DMS114 treated with DMSO at 0.1 percent for 48 hours (cell line): ENCODE data around the gene NUP50.
A peak's percentile ranks its signal among the peaks of the same experiment; 100 is the strongest.
"Not testable (repeated sequence)": the region's sequence is repeated elsewhere in the genome, so short reads cannot be mapped to it uniquely, and the experiment has no call there.

Source experiments
- DNase-seq: peaks from one replicate; lab custom pipeline; 2025; ENCODE audit not compliant: unreplicated experiment; lab: John Stamatoyannopoulos, UW

NUP50 gene

DNA sequence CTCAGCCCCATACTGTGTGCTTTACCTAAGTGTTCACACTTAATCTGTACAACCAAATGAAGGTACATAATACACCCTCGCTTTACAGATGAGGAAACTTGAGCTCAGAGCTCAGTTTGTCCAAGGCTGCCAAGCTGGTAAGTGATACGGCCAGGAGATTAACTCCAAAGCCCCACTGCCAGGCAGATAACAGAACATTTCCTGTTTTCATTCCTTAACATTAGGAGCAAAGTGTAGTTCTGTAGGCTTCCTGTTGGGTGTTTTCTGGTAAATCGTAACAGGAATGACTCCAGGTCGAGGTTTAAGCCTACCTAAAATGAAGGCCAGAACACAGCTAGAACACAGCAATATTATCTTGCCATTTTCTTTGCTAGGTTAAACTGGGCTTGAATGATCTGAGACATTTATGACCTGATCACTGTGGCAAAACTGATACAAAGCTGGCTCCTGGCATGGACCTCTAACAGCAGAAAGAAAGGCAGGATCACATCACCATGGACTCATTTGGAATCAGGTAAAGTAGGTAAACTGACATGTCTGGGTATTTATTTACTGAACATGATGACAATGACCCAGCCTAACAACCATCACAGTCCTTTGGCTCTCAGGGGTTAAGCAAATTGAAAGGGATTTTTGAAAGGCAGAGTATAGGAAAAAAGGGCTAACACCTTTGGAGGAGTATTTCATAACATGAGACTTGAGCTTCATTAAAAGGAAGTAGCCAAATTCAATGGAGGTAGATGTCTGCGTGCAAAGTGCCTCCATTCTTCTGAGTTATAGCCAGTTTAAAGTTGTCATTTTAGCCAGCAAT is 3.9 kb upstream of the NUP50 start:
- no peak for DNase-seq

GRCh38 chr22:45162531-45162930 is 1.2 kb upstream of the NUP50 start:
- no peak for DNase-seq

- DNase-seq, result no peak
These were observed 650 bp upstream of the NUP50 start for GRCh38 chr22:45163099-45163450.

GRCh38 chr22:45164270-45165088 is 754 bp downstream of the NUP50 start:
- DNase-seq, result peak; percentile 10

GRCh38 chr22:45166932-45167331 is 3.2 kb downstream of the NUP50 start:
- DNase-seq, result no peak

- DNase-seq, result no peak
These were observed 6.1 kb downstream of the NUP50 start for GRCh38 chr22:45169591-45170466.

GRCh38 chr22:45171830-45172229 is 8.1 kb downstream of the NUP50 start:
- no peak for DNase-seq

DNA sequence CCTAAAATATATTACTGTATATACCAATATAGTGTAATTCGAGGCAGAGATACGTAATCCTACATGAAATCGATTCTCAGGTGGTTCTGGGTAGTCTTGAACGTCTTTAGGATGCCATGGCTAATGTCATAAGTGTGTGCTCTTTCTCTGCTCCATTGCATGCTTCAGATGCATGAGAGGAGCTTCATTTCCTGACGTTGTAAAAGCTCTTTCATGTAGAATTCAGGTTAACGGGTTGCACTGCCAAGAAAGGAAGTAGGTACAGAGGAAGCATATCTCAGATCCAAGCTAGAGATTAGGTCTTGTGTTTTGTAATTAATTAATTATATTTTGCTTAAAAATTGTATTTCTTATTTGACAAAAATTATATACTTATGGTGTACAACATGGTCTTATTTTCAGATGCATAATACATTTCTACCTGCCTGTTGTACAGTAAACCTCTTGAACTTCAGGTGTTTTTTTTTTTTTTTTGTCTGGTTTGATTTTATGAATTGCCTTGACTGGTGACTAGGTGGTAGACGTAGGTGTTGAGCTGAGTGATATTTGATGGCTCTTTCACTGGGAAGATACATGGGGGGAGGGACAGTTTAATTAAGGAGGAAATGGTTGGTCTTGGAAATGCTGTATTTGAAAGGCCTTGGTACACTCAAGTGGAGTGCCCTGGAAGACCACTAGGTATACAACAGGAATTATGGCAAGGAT is 9.3 kb downstream of the NUP50 start:
- DNase-seq, result no peak

DNA sequence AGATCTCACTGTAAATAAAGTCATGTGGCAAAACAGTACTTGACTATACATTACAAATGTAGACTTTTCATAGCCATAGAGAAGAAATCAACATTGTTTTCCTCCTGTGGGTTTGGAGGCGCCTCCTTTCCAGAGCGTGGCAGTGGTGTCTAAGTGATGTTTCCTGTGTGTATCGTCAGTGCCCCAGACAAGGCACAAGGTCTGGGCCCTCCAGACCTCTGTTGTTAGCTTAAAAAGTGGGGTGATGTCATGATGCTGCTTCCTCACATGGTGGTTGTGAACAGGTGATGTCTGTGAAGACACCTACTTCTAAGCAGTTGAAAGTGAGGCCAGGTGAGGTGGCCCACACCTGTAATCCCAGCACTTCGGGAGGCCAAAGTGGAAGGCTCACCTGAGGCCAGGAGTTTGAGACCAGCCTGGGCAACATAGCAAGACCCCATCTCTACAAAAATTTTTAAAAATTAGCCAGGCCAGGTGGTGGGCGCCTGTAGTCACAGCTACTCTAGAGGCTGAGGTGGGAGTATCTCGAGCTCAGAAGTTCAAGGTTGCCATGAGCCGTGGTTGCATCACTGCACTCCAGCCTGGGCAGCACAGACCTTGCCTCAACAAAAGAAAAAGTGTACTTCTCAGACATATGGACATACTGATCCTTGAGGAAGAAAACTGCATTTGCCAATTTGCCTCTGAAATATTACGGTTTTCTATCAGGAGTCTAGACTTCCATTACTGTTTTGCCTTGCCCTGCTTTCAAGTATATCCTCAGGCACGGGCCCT is 15.7 kb downstream of the NUP50 start:
- DNase-seq, result no peak

- DNase-seq, result no peak
These were observed 16.5 kb downstream of the NUP50 start for GRCh38 chr22:45180146-45180679.

DNA sequence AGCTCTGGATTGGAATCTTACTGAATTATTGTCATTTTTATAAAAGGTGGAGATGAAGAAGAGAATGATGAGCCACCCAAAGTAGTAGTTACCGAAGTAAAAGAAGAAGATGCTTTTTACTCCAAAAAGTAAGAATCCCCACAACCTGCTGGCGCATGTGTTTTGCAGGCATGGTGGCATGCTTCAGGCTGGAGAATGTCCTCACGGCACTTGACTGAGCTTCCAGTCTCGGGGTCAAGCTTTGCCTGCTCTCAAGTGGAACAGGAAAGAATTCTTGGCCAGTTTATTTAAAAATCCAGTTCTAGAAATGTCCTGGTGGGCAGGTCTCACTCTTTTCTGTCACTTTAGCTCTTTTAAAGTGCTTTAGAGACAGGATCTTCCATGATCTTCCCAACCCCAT is 17.5 kb downstream of the NUP50 start:
- DNase-seq, result no peak

DNA sequence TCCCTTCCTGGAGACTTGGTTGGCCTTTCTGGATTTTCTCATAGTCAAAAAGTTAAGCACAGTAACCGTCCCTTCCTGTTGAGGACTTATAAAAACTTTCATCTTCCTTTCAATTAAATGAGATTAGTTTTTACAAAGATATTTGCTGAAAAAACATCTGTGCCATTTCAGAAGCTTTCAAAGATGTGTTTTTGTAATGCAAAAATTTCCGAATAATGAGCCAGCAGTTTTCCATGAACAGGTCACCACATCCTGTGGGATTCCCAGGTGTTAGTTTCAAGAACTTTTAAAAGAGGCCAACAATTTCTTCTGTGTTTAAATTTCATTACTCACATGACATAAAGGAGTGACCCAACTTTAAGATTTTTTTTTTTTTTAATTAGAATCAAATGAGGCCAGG is 18.0 kb downstream of the NUP50 start:
- DNase-seq, result no peak

DNA sequence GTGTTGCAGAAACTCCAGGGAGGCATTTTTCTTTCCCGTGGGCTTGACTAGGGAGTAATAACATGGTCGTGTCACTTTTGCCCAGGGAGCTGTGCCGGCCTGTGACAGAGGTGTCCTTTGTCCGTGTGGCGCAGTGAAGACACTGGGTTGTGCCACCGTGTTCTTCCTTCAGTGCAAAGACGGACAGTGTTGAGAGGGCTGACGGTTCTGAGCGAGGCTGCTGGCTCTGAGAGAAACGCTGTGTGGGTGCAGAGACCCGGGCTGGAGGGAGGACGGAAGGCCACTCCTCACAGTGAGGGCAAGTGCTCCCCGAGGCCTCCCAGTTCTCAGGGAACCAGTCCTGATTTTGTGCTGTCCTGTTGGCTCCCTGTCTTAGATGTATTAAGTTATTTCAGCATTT is 20.2 kb downstream of the NUP50 start:
- DNase-seq, result no peak

DNA sequence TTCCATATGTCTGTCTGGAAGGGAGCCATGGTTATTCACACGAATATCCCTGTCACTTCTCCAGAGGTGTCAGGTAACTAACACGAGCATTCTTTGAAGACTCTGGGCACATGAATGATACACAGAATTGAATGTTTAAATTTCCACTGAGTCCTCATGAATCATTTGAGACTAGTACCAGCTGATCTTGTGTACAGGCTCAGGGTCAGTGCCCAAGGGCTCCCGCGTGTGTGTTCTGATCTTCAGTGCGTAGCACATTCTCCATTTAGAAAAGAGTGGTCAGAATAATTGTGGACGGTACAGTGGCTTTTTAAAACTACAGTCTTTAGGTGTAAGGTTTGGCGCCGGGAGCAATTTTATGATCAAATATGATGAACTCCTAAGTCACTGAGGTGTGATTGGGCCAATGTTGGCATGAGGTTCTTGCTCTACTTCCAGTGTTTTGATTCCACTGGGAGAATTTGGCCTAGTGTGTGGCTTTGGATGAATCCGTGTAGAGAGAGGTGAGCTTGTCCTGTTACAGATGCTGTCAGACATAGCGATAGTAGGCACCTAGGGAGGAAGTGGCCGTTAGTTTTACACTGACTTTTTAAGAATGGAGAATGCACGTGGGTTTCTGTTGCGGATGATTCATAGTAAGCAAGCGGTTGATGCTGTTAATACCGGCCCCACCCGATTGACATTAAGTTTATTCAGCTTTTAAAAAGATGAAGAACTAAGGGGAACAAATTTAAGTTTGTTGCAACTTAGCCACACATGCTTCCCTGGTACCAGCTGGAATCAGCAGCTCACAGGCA is 22.2 kb downstream of the NUP50 start:
- no peak for DNase-seq

DNA sequence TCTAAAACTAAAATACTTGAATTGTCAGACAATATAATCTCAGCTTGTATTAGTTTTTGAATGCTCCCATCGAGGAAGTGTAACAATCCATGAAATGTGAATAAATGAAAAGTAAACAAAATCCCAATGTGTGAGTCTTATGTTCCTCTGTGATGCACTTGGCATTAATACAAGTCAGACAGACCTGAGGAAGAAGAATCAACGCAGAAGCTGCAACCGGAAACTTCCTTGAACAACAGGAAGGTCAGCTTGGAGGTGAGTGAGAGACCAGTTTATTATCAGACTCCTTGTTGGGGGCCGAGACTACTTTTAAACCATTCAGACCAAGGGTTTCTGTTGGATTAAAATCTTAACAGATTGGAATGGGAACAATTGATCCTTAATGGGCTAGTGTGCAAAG is 24.2 kb downstream of the NUP50 start:
- no peak for DNase-seq

DNA sequence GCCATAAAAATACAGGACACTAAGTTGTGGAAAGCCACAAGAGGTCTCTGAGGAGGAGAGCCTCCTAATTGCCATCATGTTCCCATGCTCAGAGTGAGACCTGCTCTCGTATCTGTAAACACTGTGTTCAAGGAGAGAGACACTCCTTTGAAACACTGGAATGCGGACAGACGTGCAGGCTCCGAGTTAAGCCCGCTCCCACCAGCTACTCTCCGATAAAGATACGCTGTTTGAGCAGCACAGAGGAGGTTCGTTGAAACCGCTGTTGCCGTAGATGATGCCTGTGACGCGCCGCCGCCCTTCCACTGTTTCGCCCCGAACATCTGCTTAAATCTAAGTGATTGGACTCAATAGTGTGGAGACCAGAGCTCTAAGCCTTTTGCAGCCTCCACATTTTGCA is 25.1 kb downstream of the NUP50 start:
- DNase-seq, result no peak

GRCh38 chr22:45190202-45190872 is 26.6 kb downstream of the NUP50 start:
- no peak for DNase-seq

DNA sequence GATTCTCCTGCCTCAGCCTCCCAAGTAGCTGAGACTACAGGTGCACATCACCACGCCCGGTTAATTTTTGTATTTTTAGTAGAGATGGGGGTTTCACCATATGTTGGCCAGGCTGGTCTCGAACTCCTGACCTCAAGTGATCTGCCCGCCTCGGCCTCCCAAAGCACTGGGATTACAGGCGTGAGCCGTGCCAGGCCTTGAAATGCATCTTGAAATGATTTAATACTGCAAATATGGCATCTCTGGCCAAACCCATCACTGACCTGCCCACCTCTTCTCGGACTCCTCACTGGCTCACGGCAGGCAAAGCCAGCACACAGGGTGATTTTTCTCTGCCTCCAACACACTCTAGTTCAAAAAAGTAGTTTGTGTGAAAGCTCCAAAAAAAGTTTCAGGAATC is 28.0 kb downstream of the NUP50 start:
- not testable (repeated sequence) for DNase-seq
